Measurements from ENCODE around the gene SLC4A9.

Gene SLC4A9

GRCh38 chr5:140388052-140388451, 28.1 kb downstream of the SLC4A9 start:
- no peak for TF ChIP-seq ZNF274 (IDR thresholded peaks at IDR 0.05; ENCODE audit: low read depth, low read length)
- no peak overlapping the region for H3K9ac ChIP-seq (ENCODE audit: insufficient read length, low read depth)
- H3K4me3 ChIP-seq (ENCODE audit: insufficient read length, low read depth): no peak overlapping the region
- H3K9me3 ChIP-seq (ENCODE audit: insufficient read depth, low read length): no peaks in the 10 kb centered on the region
- H3K36me3 ChIP-seq (ENCODE audit: insufficient read depth, insufficient read length, low read length): no peaks in the 10 kb centered on the region
- no peaks in the 10 kb centered on the region for H3K27me3 ChIP-seq (ENCODE audit: insufficient read depth, insufficient read length)
- H3K4me1 ChIP-seq (ENCODE audit: insufficient read depth, insufficient read length): no peaks in the 10 kb centered on the region
- no peak for DNase-seq (ENCODE audit: low read depth, low spot score)

GRCh38 chr5:140391312-140391711, 31.3 kb downstream of the SLC4A9 start:
- Histone ChIP-seq H3K9ac (ENCODE audit: insufficient read length, low read depth) (no peak overlapping the region), H3K27me3 (ENCODE audit: insufficient read depth, insufficient read length) (no peaks in the 10 kb centered on the region), H3K36me3 (ENCODE audit: insufficient read depth, insufficient read length, low read length) (no peaks in the 10 kb centered on the region), H3K9me3 (ENCODE audit: insufficient read depth, low read length) (no peaks in the 10 kb centered on the region), H3K4me1 (ENCODE audit: insufficient read depth, insufficient read length) (no peaks in the 10 kb centered on the region), H3K4me3 (ENCODE audit: insufficient read length, low read depth) (no peak overlapping the region)
- no peak for TF ChIP-seq SUZ12 (IDR thresholded peaks at IDR 0.05; ENCODE audit: extremely low read depth, insufficient read depth, insufficient read length)
- TF ChIP-seq YY1 (IDR thresholded peaks at IDR 0.05; ENCODE audit: insufficient read depth, insufficient read length): no peak
- no peak for DNase-seq (ENCODE audit: low read depth, low spot score)

- Histone ChIP-seq H3K4me1 (ENCODE audit: insufficient read depth, insufficient read length) (no peaks in the 10 kb centered on the region), H3K9me3 (ENCODE audit: insufficient read depth, low read length) (no peaks in the 10 kb centered on the region), H3K4me3 (ENCODE audit: insufficient read length, low read depth) (no peak overlapping the region), H3K27me3 (ENCODE audit: insufficient read depth, insufficient read length) (no peaks in the 10 kb centered on the region), H3K9ac (ENCODE audit: insufficient read length, low read depth) (no peak overlapping the region), H3K36me3 (ENCODE audit: insufficient read depth, insufficient read length, low read length) (no peaks in the 10 kb centered on the region)
- no peak for DNase-seq (ENCODE audit: low read depth, low spot score)
- TF ChIP-seq ZNF274 (IDR thresholded peaks at IDR 0.05; ENCODE audit: low read depth, low read length) (no peak), YY1 (IDR thresholded peaks at IDR 0.05; ENCODE audit: insufficient read depth, insufficient read length) (no peak), SUZ12 (IDR thresholded peaks at IDR 0.05; ENCODE audit: extremely low read depth, insufficient read depth, insufficient read length) (no peak)
Observed at GRCh38 chr5:140391732-140392131, 31.7 kb downstream of the SLC4A9 start.

GRCh38 chr5:140393738-140394137, 33.7 kb downstream of the SLC4A9 start:
- H3K27me3 ChIP-seq (ENCODE audit: insufficient read depth, insufficient read length): no peaks in the 10 kb centered on the region
- no peak overlapping the region for H3K9ac ChIP-seq (ENCODE audit: insufficient read length, low read depth)
- H3K9me3 ChIP-seq (ENCODE audit: insufficient read depth, low read length): no peaks in the 10 kb centered on the region
- H3K4me3 ChIP-seq (ENCODE audit: insufficient read length, low read depth): no peak overlapping the region
- no peak for DNase-seq (ENCODE audit: low read depth, low spot score)
- H3K4me1 ChIP-seq (ENCODE audit: insufficient read depth, insufficient read length): no peaks in the 10 kb centered on the region
- H3K36me3 ChIP-seq (ENCODE audit: insufficient read depth, insufficient read length, low read length): no peaks in the 10 kb centered on the region
- TF ChIP-seq YY1 (IDR thresholded peaks at IDR 0.05; ENCODE audit: insufficient read depth, insufficient read length) (no peak), ZNF274 (IDR thresholded peaks at IDR 0.05; ENCODE audit: low read depth, low read length) (no peak), SUZ12 (IDR thresholded peaks at IDR 0.05; ENCODE audit: extremely low read depth, insufficient read depth, insufficient read length) (no peak)

- Histone ChIP-seq H3K27me3 (ENCODE audit: insufficient read depth, insufficient read length) (no peaks in the 10 kb centered on the region), H3K36me3 (ENCODE audit: insufficient read depth, insufficient read length, low read length) (peaks cover 3% of the 10 kb centered on the region), H3K4me1 (ENCODE audit: insufficient read depth, insufficient read length) (no peaks in the 10 kb centered on the region), H3K9ac (ENCODE audit: insufficient read length, low read depth) (no peak overlapping the region), H3K4me3 (ENCODE audit: insufficient read length, low read depth) (no peak overlapping the region), H3K9me3 (ENCODE audit: insufficient read depth, low read length) (no peaks in the 10 kb centered on the region)
- TF ChIP-seq SUZ12 (IDR thresholded peaks at IDR 0.05; ENCODE audit: extremely low read depth, insufficient read depth, insufficient read length): no peak
- no peak for TF ChIP-seq YY1 (IDR thresholded peaks at IDR 0.05; ENCODE audit: insufficient read depth, insufficient read length)
- no peak for TF ChIP-seq ZNF274 (IDR thresholded peaks at IDR 0.05; ENCODE audit: low read depth, low read length)
- DNase-seq (ENCODE audit: low read depth, low spot score): no peak
Observed at GRCh38 chr5:140398379-140398811, 38.4 kb downstream of the SLC4A9 start.

- Histone ChIP-seq H3K4me1 (ENCODE audit: insufficient read depth, insufficient read length) (no peaks in the 10 kb centered on the region), H3K9me3 (ENCODE audit: insufficient read depth, low read length) (no peaks in the 10 kb centered on the region), H3K36me3 (ENCODE audit: insufficient read depth, insufficient read length, low read length) (peaks cover 3% of the 10 kb centered on the region), H3K9ac (ENCODE audit: insufficient read length, low read depth) (peak overlapping the region; percentile 72), H3K4me3 (ENCODE audit: insufficient read length, low read depth) (peak overlapping the region; percentile 50), H3K27me3 (ENCODE audit: insufficient read depth, insufficient read length) (no peaks in the 10 kb centered on the region)
- TF ChIP-seq ZNF274 (IDR thresholded peaks at IDR 0.05; ENCODE audit: low read depth, low read length): no peak
- no peak for TF ChIP-seq YY1 (IDR thresholded peaks at IDR 0.05; ENCODE audit: insufficient read depth, insufficient read length)
- no peak for TF ChIP-seq SUZ12 (IDR thresholded peaks at IDR 0.05; ENCODE audit: extremely low read depth, insufficient read depth, insufficient read length)
- no peak for DNase-seq (ENCODE audit: low read depth, low spot score)
Observed at GRCh38 chr5:140399979-140400729, 40.2 kb downstream of the SLC4A9 start.

GRCh38 chr5:140400730-140401361, 40.9 kb downstream of the SLC4A9 start:
- peak overlapping the region; percentile 50 for H3K4me3 ChIP-seq (ENCODE audit: insufficient read length, low read depth)
- H3K27me3 ChIP-seq (ENCODE audit: insufficient read depth, insufficient read length): no peaks in the 10 kb centered on the region
- no peaks in the 10 kb centered on the region for H3K9me3 ChIP-seq (ENCODE audit: insufficient read depth, low read length)
- no peaks in the 10 kb centered on the region for H3K4me1 ChIP-seq (ENCODE audit: insufficient read depth, insufficient read length)
- H3K36me3 ChIP-seq (ENCODE audit: insufficient read depth, insufficient read length, low read length): peaks cover 3% of the 10 kb centered on the region
- DNase-seq (ENCODE audit: low read depth, low spot score): peak; percentile 92
- TF ChIP-seq ZNF274 (IDR thresholded peaks at IDR 0.05; ENCODE audit: low read depth, low read length): no peak
- no peak for TF ChIP-seq SUZ12 (IDR thresholded peaks at IDR 0.05; ENCODE audit: extremely low read depth, insufficient read depth, insufficient read length)
- no peak for TF ChIP-seq YY1 (IDR thresholded peaks at IDR 0.05; ENCODE audit: insufficient read depth, insufficient read length)
- peak overlapping the region; percentile 72 for H3K9ac ChIP-seq (ENCODE audit: insufficient read length, low read depth)

Measured in NT2/D1 (cell line).